Activated T-helper 1 cell treated with anti-CD3 and anti-CD28 coated beads, Interleukin-12 subunit alpha, Interleukin-12 subunit beta, Interleukin-2, Interleukin-4 antibody, amounts not matched to agents 30 ng/mL and 10 ng/mL and 1 ng/mL, durations not matched to agents 14 hours and 24 hours and 36 hours (primary cell): Measurements from ENCODE around the gene SLC35G4. TPM values are rescaled to one million over a fixed set of nuclear protein-coding genes. Genes with fewer than 3 reads are reported as not detected.
"Not testable (repeated sequence)": the region's sequence is repeated elsewhere in the genome, so short reads cannot be mapped to it uniquely, and the experiment has no call there.

Experiments
- DNase-seq: peaks from one replicate; pipeline ENCODE4 v3.0.0; 2021; ENCODE audit warnings: low spot score
- H3K27ac Mint-ChIP-seq: one replicate; pipeline ENCODE4 v1.8.0; 2021; ENCODE audit warnings: mild to moderate bottlenecking, mixed read lengths
- H3K27me3 Mint-ChIP-seq: one replicate; pipeline ENCODE4 v1.8.0; 2022; ENCODE audit warnings: mild to moderate bottlenecking, moderate library complexity, mixed read lengths; ENCODE audit not compliant: insufficient read depth
- H3K36me3 Mint-ChIP-seq: one replicate; pipeline ENCODE4 v1.8.0; 2021; ENCODE audit warnings: low read depth, mixed read lengths
- H3K4me1 Mint-ChIP-seq: one replicate; pipeline ENCODE4 v1.8.0; 2021; ENCODE audit warnings: low read depth, mixed read lengths
- H3K4me3 Mint-ChIP-seq: one replicate; pipeline ENCODE4 v1.8.0; 2021; ENCODE audit warnings: mild to moderate bottlenecking, moderate library complexity, mixed read lengths
- H3K9me3 Mint-ChIP-seq: one replicate; pipeline ENCODE4 v1.8.0; 2021; ENCODE audit warnings: mixed read lengths
- intact Hi-C: fragments of 100-400 bp; cut with micrococcal nuclease; formaldehyde crosslinking; loops from one replicate; pipeline ENCODE4 v1.15.1; 2024
- total RNA-seq: library from RNA; stranded (reverse); gene quantifications from 2 replicates; pipeline ENCODE4 v1.2.3, GENCODE V29; 2022

SLC35G4 gene
- total RNA-seq, 1 donor from 2014 or later = not detected

- Mint-ChIP-seq H3K9me3 (no peaks in the 10 kb centered on the region), H3K27ac (no peak overlapping the region), H3K27me3 (peaks cover 12% of the 10 kb centered on the region), H3K36me3 (no peaks in the 10 kb centered on the region), H3K4me1 (peaks cover 16% of the 10 kb centered on the region), H3K4me3 (no peak overlapping the region)
- intact Hi-C loops = no loop called here
- no peak for DNase-seq
Observed at GRCh38 chr18:11585596-11585995, 23.8 kb upstream of the SLC35G4 start.

GRCh38 chr18:11586896-11587295 is 22.5 kb upstream of the SLC35G4 start:
- H3K4me3 Mint-ChIP-seq = no peak overlapping the region
- no peaks in the 10 kb centered on the region for H3K36me3 Mint-ChIP-seq
- H3K9me3 Mint-ChIP-seq = no peaks in the 10 kb centered on the region
- no peak for DNase-seq
- no peak overlapping the region for H3K27ac Mint-ChIP-seq
- peaks cover 12% of the 10 kb centered on the region for H3K27me3 Mint-ChIP-seq
- intact Hi-C loops = no loop called here
- peaks cover 16% of the 10 kb centered on the region for H3K4me1 Mint-ChIP-seq

DNA sequence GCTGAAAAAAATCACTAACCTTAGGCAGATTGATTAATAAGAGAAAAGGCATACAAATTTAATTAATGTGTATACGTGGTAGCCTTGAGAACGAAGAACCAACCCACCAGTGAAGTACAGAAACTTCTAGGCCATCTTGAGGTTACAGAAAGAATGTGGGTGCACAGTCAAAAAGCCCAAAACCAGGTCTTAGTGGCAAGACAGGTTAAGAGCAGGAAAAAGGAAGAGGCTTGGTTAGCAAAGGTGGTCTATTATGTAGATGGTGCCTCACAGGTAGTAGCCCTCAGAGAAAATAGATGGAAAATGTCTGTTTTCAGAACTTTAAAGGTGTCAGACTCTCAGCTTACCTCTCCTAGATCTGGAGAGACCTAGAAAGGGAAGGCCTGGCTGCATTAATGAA is 22.0 kb upstream of the SLC35G4 start:
- no peak for DNase-seq
- Mint-ChIP-seq H3K27me3 (peaks cover 12% of the 10 kb centered on the region), H3K36me3 (no peaks in the 10 kb centered on the region), H3K4me1 (peaks cover 16% of the 10 kb centered on the region), H3K27ac (no peak overlapping the region), H3K4me3 (no peak overlapping the region), H3K9me3 (no peaks in the 10 kb centered on the region)
- intact Hi-C loops = no loop called here

DNA sequence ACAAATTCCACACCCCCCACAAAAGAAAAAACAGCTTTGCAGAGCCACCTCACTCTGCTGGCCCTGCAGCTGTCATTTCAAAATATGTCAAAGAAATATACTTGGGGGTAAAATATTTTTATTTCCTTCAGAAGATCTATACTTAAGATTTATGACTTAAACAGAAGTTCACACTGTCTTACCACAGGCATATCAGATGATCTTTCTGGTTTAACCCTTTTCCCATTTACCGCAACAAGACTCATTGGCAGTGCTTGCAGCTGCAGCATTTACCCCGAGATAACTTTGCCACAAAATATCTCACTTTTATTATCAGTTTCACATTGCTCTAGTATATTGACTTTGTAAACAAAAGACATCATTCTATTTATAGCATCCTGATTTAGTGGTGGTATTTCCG is 21.6 kb upstream of the SLC35G4 start:
- Mint-ChIP-seq H3K4me1 (peaks cover 16% of the 10 kb centered on the region), H3K4me3 (no peak overlapping the region), H3K36me3 (no peaks in the 10 kb centered on the region), H3K9me3 (no peaks in the 10 kb centered on the region), H3K27ac (no peak overlapping the region), H3K27me3 (peaks cover 12% of the 10 kb centered on the region)
- intact Hi-C loops = no loop called here
- DNase-seq = no peak

- Mint-ChIP-seq H3K27me3 (peaks cover 4% of the 10 kb centered on the region), H3K4me3 (no peak overlapping the region), H3K27ac (no peak overlapping the region), H3K9me3 (no peaks in the 10 kb centered on the region), H3K4me1 (peaks cover 13% of the 10 kb centered on the region), H3K36me3 (no peaks in the 10 kb centered on the region)
- DNase-seq = no peak
- intact Hi-C loops = no loop called here
Observed at GRCh38 chr18:11591957-11592356, 17.4 kb upstream of the SLC35G4 start.

GRCh38 chr18:11600321-11600720 is 9.1 kb upstream of the SLC35G4 start:
- Mint-ChIP-seq H3K4me1 (no peaks in the 10 kb centered on the region), H3K27me3 (peaks cover 6% of the 10 kb centered on the region), H3K27ac (no peak overlapping the region), H3K36me3 (no peaks in the 10 kb centered on the region), H3K9me3 (no peaks in the 10 kb centered on the region), H3K4me3 (no peak overlapping the region)
- no peak for DNase-seq
- intact Hi-C loops = no loop called here

- Mint-ChIP-seq H3K4me3 (no peak overlapping the region), H3K27ac (no peak overlapping the region), H3K4me1 (no peaks in the 10 kb centered on the region), H3K9me3 (no peaks in the 10 kb centered on the region), H3K27me3 (no peaks in the 10 kb centered on the region), H3K36me3 (no peaks in the 10 kb centered on the region)
- intact Hi-C loops = no loop called here
- DNase-seq = no peak
Observed at GRCh38 chr18:11607906-11608305, 1.5 kb upstream of the SLC35G4 start.

DNA sequence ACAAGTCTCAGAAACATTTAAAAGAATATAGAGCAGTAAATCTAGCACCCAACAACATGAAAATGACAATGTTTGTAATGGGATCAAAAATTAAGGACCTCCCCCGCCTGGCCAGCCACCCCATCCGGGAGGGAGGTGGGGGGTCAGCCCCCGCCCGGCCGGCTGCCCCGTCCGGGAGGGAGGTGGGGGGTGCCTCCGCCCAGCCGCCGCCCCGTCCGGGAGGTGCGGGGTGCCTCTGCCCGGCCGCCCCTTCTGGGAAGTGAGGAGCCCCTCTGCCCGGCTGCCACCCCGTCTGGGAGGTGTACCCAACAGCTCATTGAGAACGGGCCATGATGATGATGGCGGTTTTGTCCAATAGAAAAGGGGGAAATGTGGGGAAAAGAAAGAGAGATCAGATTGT is 778 bp upstream of the SLC35G4 start:
- H3K4me1 Mint-ChIP-seq, H3K27me3 Mint-ChIP-seq, intact Hi-C loops, H3K4me3 Mint-ChIP-seq, H3K27ac Mint-ChIP-seq, H3K36me3 Mint-ChIP-seq, H3K9me3 Mint-ChIP-seq, DNase-seq: not testable (repeated sequence)

- H3K27me3 Mint-ChIP-seq, intact Hi-C loops, H3K36me3 Mint-ChIP-seq, H3K27ac Mint-ChIP-seq, H3K4me1 Mint-ChIP-seq, DNase-seq, H3K4me3 Mint-ChIP-seq, H3K9me3 Mint-ChIP-seq: not testable (repeated sequence)
Observed at GRCh38 chr18:11613073-11613472, 3.7 kb downstream of the SLC35G4 start.

DNA sequence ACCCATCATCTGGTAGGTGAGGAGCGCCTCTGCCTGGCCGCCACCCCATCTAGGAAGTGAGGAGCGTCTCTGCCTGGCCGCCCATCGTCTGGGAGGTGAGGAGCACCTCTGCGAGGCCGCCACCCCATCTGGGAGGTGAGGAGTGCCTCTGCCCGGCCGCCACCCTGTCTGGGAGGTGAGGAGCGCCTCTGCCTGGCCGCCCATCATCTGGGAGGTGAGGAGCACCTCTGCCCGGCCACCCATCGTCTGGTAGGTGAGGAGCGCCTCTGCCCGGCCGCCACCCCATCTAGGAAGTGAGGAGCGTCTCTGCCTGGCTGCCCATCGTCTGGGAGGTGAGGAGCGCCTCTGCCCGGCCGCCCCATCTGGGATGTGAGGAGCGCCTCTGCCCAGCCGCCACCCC is 4.2 kb downstream of the SLC35G4 start:
- not testable (repeated sequence) for H3K36me3 Mint-ChIP-seq, H3K27ac Mint-ChIP-seq

DNA sequence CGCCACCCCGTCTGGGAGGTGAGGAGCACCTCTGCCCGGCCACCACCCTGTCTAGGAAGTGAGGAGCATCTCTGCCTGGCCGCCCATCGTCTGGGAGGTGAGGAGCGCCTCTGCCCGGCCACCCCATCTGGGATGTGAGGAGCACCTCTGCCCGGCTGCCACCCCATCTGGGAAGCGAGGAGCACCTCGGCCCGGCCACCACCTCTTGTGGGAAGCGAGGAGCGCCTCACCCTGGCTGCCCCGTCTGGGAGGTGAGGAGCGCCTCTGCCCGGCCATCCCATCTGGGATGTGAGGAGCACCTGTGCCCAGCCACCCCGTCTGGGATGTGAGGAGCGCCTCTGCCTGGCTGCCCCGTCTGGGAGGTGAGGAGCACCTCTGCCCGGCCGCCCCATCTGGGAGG is 4.6 kb downstream of the SLC35G4 start:
- H3K36me3 Mint-ChIP-seq, H3K4me3 Mint-ChIP-seq, H3K4me1 Mint-ChIP-seq, DNase-seq, H3K27ac Mint-ChIP-seq, H3K9me3 Mint-ChIP-seq, H3K27me3 Mint-ChIP-seq, intact Hi-C loops: not testable (repeated sequence)

More for the DNA sequence above, 4.2 kb downstream of the SLC35G4 start:
- H3K4me3 Mint-ChIP-seq, DNase-seq, H3K4me1 Mint-ChIP-seq, H3K9me3 Mint-ChIP-seq, intact Hi-C loops, H3K27me3 Mint-ChIP-seq: not testable (repeated sequence)

DNA sequence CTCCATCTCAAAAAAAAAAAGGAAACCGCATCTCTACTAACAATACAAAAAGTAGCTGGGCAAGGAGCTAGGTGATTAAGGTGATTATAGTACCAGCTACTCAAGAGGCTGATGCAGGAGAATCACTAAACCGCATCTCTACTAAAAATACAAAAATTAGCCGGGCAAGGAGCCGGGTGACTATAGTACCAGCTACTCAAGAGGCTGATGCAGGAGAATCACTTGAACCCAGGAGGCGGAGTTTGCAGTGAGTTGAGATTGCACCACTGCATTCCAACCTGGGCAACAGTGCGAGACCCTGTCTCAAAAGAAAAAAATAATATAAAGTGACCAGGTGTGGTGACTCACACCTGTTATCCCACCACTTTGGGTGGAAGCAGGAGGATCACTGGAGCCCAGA is 5.6 kb downstream of the SLC35G4 start:
- H3K4me3 Mint-ChIP-seq, H3K27ac Mint-ChIP-seq, intact Hi-C loops, H3K36me3 Mint-ChIP-seq, H3K9me3 Mint-ChIP-seq, H3K4me1 Mint-ChIP-seq, H3K27me3 Mint-ChIP-seq, DNase-seq: not testable (repeated sequence)

- not testable (repeated sequence) for H3K27ac Mint-ChIP-seq
Observed at GRCh38 chr18:11647310-11647709, 37.9 kb downstream of the SLC35G4 start.

DNA sequence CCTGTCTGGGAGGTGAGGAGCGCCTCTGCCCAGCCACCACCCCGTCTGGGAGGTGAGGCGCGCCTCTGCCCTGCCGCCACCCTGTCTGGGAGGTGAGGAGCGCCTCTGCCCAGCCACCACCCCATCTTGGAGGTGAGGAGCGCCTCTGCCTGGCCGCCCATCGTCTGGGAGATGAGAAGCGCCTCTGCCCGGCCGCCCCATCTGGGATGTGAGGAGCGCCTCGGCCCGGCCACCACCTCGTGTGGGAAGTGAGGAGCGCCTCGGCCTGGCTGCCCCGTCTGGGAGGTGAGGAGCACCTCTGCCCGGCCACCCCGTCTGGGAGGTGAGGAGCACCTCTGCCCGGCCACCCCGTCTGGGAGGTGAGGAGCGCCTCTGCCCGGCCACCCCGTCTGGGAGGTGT is 38.4 kb downstream of the SLC35G4 start:
- intact Hi-C loops = not testable (repeated sequence)

More at GRCh38 chr18:11647310-11647709, 37.9 kb downstream of the SLC35G4 start:
- H3K27me3 Mint-ChIP-seq, intact Hi-C loops, DNase-seq, H3K36me3 Mint-ChIP-seq, H3K4me3 Mint-ChIP-seq, H3K4me1 Mint-ChIP-seq, H3K9me3 Mint-ChIP-seq: not testable (repeated sequence)

More for the DNA sequence above, 38.4 kb downstream of the SLC35G4 start:
- H3K36me3 Mint-ChIP-seq, H3K27me3 Mint-ChIP-seq, H3K4me1 Mint-ChIP-seq, H3K9me3 Mint-ChIP-seq, DNase-seq, H3K27ac Mint-ChIP-seq, H3K4me3 Mint-ChIP-seq: not testable (repeated sequence)
